Fibroblast of lung (primary cell): ENCODE data around the gene LCN2. TPM values are rescaled to one million over a fixed set of nuclear protein-coding genes. Genes with fewer than 3 reads are reported as not detected.

Experiments used
- DNase-seq, 2 donors: peaks; one replicate each; pipeline versions ENCODE4 v3.0.0 to v3.0.0-alpha.2; 2010; ENCODE audit warnings: low read depth in 2 of 2
- H2AFZ ChIP-seq: 2 replicates; pipeline ENCODE4 v1.5.1; 2012; ENCODE audit warnings: low read length, control low read depth, inconsistent platforms
- H3K27ac ChIP-seq: 2 replicates; pipeline ENCODE4 v1.5.1; 2011; ENCODE audit warnings: low read length, control low read depth; ENCODE audit not compliant: insufficient read depth
- H3K27me3 ChIP-seq: 2 replicates; pipeline ENCODE4 v1.5.1; 2011; ENCODE audit warnings: mild to moderate bottlenecking, low read length; ENCODE audit not compliant: control insufficient read depth, insufficient read depth
- H3K36me3 ChIP-seq: 2 replicates; pipeline ENCODE4 v1.5.1; 2011; ENCODE audit warnings: low read length; ENCODE audit not compliant: control insufficient read depth, insufficient read depth
- H3K4me1 ChIP-seq: 2 replicates; pipeline ENCODE4 v1.5.1; 2011; ENCODE audit warnings: low read length; ENCODE audit not compliant: control insufficient read depth, insufficient read depth; ENCODE audit errors: extremely low read depth
- H3K4me2 ChIP-seq: 2 replicates; pipeline ENCODE4 v1.5.1; 2011; ENCODE audit warnings: low read length, control low read depth; ENCODE audit not compliant: insufficient read depth; ENCODE audit errors: extremely low read depth
- H3K4me3 ChIP-seq, 4 experiments: fragments of 200-600 bp in 1 of 4; sonication (generic) in 1 of 4; replicated peaks in 1 of 4; 2 replicates each; pipeline ENCODE4 v1.5.1; 2011 to 2016; ENCODE audit warnings: low read length in 4 of 4, low read depth in 3 of 4, mild to moderate bottlenecking in 3 of 4, control low read depth in 2 of 4, inconsistent platforms in 1 of 4, mixed read lengths in 1 of 4; ENCODE audit not compliant: insufficient read depth in 1 of 4; ENCODE audit errors: control extremely low read depth in 1 of 4
- H3K79me2 ChIP-seq: 2 replicates; pipeline ENCODE4 v1.5.1; 2012; ENCODE audit warnings: mild to moderate bottlenecking, low read length, inconsistent platforms; ENCODE audit not compliant: control insufficient read depth, insufficient read depth
- H3K9ac ChIP-seq: 2 replicates; pipeline ENCODE4 v1.5.1; 2011; ENCODE audit warnings: mild to moderate bottlenecking, low read length, control low read depth; ENCODE audit not compliant: insufficient read depth
- H3K9me3 ChIP-seq: 2 replicates; pipeline ENCODE4 v1.5.1; 2012; ENCODE audit warnings: low read depth, low read length; ENCODE audit not compliant: control insufficient read depth, insufficient read depth
- H4K20me1 ChIP-seq: 2 replicates; pipeline ENCODE4 v1.5.1; 2011; ENCODE audit warnings: low read length; ENCODE audit not compliant: control insufficient read depth, insufficient read depth; ENCODE audit errors: extremely low read depth
- CTCF ChIP-seq, 2 donors: IDR thresholded peaks in 1 of 2; conservative IDR thresholded peaks in 1 of 2; 1 replicate in 1 of 2; 2 replicates in 1 of 2; pipeline ENCODE4 v1.5.1; 2011 to 2012; ENCODE audit warnings: low read length in 2 of 2, control low read depth in 1 of 2, inconsistent platforms in 1 of 2, low read depth in 1 of 2, mild to moderate bottlenecking in 1 of 2
- EZH2 ChIP-seq: IDR thresholded peaks from 2 replicates; pipeline ENCODE4 v1.5.1; 2012; ENCODE audit warnings: low read length, control low read depth, mild to moderate bottlenecking; ENCODE audit errors: missing control alignments
- polyA plus RNA-seq, 2 donors: library from polyadenylated mRNA; depleted of rRNA in 1 of 2; stranded (reverse) in 1 of 2; unstranded in 1 of 2; fragments of >200 nt; gene quantifications; 2 replicates each; pipeline ENCODE4 v1.2.1, GENCODE V29; 2011 to 2012; ENCODE audit warnings: missing spikeins in 1 of 2
- total RNA-seq: library from RNA; depleted of rRNA; stranded (reverse); fragments of >200 nt; gene quantifications from 2 replicates; pipeline ENCODE4 v1.2.1, GENCODE V29; 2014

The LCN2 gene
- total and polyA plus RNA-seq, 2 donors (not counting 1 experiment from before 2014, with no cell fraction given) = not detected

- Histone ChIP-seq H4K20me1 (no peaks in the 10 kb centered on the region), H3K4me1 (peaks cover 4% of the 10 kb centered on the region), H3K9ac (no peak overlapping the region), H3K4me3 (no peak overlapping the region), H3K4me2 (no peak overlapping the region), H3K27ac (no peak overlapping the region), H2AFZ (no peak overlapping the region), H3K79me2 (no peaks in the 10 kb centered on the region), H3K36me3 (no peaks in the 10 kb centered on the region), H3K27me3 (no peaks in the 10 kb centered on the region), H3K9me3 (no peaks in the 10 kb centered on the region)
- no peak for DNase-seq
- TF ChIP-seq CTCF (conservative IDR thresholded peaks at IDR 0.05 in 1 of 2, IDR thresholded peaks at IDR 0.05 in 1 of 2; ENCODE audit: low read depth in 1 of 2, low read length in 2 of 2) = no peak
- TF ChIP-seq EZH2 = no peak
Observed at GRCh38 chr9:128113526-128114325, 35.5 kb upstream of the LCN2 start.

- H3K27me3 ChIP-seq = no peaks in the 10 kb centered on the region
- H3K36me3 ChIP-seq = no peaks in the 10 kb centered on the region
Observed at GRCh38 chr9:128114326-128115186, 34.7 kb upstream of the LCN2 start.

More at GRCh38 chr9:128114326-128115186, 34.7 kb upstream of the LCN2 start:
- no peak for DNase-seq
- no peak overlapping the region for H3K4me3 ChIP-seq
- H3K9me3 ChIP-seq = no peaks in the 10 kb centered on the region
- H3K4me2 ChIP-seq = no peak overlapping the region
- H3K27ac ChIP-seq = no peak overlapping the region
- H3K79me2 ChIP-seq = no peaks in the 10 kb centered on the region
- H3K9ac ChIP-seq = no peak overlapping the region
- no peak overlapping the region for H2AFZ ChIP-seq
- H4K20me1 ChIP-seq = no peaks in the 10 kb centered on the region
- no peak for TF ChIP-seq EZH2
- no peak for TF ChIP-seq CTCF (conservative IDR thresholded peaks at IDR 0.05 in 1 of 2, IDR thresholded peaks at IDR 0.05 in 1 of 2; ENCODE audit: low read depth in 1 of 2, low read length in 2 of 2)
- H3K4me1 ChIP-seq = peaks cover 4% of the 10 kb centered on the region
